ENCODE measurements around the gene GLCCI1. TPM values are rescaled to one million over a fixed set of nuclear protein-coding genes. Genes with fewer than 3 reads are reported as not detected.

Gene GLCCI1
- total and polyA plus RNA-seq, 4 donors, result 1.4 to 5.9 (median 4.3) TPM

DNA sequence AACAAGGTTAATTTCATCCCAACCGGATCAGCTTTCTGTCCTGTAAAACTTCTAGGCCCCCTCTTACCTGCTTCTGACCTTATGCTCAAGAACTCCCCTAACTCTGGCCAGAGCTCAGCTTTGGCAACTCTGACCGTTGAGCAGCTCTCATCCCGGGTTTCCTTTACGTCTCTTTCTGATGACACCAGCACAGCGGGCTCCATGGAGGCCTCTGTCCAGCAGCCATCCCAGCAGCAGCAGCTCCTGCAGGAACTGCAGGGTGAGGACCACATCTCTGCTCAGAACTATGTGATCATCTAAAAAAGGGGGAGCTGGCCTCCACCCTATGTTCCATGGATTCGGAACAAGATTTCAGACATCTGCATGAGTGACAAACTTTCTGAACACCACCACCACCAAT is 117.6 kb downstream of the GLCCI1 start:
- Histone ChIP-seq H3K36me3 (ENCODE audit: control insufficient read depth in 4 of 4, insufficient read depth in 3 of 4, low read depth in 1 of 4, low read length in 3 of 4) (peaks cover 0 to 4% (median 1%) of the 10 kb centered on the region in 4 donors), H3K4me1 (ENCODE audit: control insufficient read depth in 4 of 4, insufficient read depth in 4 of 4, low read length in 3 of 4) (no peaks in the 10 kb centered on the region), H3K27ac (ENCODE audit: low read depth in 1 of 2, low read length in 2 of 2) (no peak overlapping the region), H3K9ac (ENCODE audit: low read depth in 1 of 2, low read length in 2 of 2) (no peak overlapping the region), H3K9me3 (ENCODE audit: control insufficient read depth in 4 of 4, low read length in 3 of 4) (no peaks in the 10 kb centered on the region), H3K4me3 (ENCODE audit: low read depth in 1 of 3, low read length in 3 of 3) (no peak overlapping the region), H3K27me3 (ENCODE audit: control insufficient read depth in 4 of 4, insufficient read depth in 4 of 4, low read length in 3 of 4) (no peaks in the 10 kb centered on the region)
- DNase-seq (ENCODE audit: low spot score), result no peak
- TF ChIP-seq, protein P1, sequence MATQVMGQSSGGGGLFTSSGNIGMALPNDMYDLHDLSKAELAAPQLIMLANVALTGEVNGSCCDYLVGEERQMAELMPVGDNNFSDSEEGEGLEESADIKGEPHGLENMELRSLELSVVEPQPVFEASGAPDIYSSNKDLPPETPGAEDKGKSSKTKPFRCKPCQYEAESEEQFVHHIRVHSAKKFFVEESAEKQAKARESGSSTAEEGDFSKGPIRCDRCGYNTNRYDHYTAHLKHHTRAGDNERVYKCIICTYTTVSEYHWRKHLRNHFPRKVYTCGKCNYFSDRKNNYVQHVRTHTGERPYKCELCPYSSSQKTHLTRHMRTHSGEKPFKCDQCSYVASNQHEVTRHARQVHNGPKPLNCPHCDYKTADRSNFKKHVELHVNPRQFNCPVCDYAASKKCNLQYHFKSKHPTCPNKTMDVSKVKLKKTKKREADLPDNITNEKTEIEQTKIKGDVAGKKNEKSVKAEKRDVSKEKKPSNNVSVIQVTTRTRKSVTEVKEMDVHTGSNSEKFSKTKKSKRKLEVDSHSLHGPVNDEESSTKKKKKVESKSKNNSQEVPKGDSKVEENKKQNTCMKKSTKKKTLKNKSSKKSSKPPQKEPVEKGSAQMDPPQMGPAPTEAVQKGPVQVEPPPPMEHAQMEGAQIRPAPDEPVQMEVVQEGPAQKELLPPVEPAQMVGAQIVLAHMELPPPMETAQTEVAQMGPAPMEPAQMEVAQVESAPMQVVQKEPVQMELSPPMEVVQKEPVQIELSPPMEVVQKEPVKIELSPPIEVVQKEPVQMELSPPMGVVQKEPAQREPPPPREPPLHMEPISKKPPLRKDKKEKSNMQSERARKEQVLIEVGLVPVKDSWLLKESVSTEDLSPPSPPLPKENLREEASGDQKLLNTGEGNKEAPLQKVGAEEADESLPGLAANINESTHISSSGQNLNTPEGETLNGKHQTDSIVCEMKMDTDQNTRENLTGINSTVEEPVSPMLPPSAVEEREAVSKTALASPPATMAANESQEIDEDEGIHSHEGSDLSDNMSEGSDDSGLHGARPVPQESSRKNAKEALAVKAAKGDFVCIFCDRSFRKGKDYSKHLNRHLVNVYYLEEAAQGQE (IDR thresholded peaks at IDR 0.05), result no peak
- TF ChIP-seq EGR1 (IDR thresholded peaks at IDR 0.05; ENCODE audit: low read depth in 2 of 2) (no peak), RXRA (IDR thresholded peaks at IDR 0.05) (no peak), MAX (IDR thresholded peaks at IDR 0.05) (no peak), FOXA1 (IDR thresholded peaks at IDR 0.05) (no peak), TAF1 (conservative IDR thresholded peaks at IDR 0.05) (no peak), NR2F2 (IDR thresholded peaks at IDR 0.05) (no peak), RAD21 (IDR thresholded peaks at IDR 0.05) (no peak), JUND (IDR thresholded peaks at IDR 0.05) (no peak), CTCF (IDR thresholded peaks at IDR 0.05; ENCODE audit: low read depth, low read length, missing input control) (no peak), GABPA (IDR thresholded peaks at IDR 0.05 in 1 of 2, conservative IDR thresholded peaks at IDR 0.05 in 1 of 2) (no peak), YY1 (IDR thresholded peaks at IDR 0.05) (no peak), HNF4G (IDR thresholded peaks at IDR 0.05) (no peak), FOXA2 (IDR thresholded peaks at IDR 0.05) (no peak)
- WGBS, result 95% methylated on average over 6 of the region's 6 CpGs

DNA sequence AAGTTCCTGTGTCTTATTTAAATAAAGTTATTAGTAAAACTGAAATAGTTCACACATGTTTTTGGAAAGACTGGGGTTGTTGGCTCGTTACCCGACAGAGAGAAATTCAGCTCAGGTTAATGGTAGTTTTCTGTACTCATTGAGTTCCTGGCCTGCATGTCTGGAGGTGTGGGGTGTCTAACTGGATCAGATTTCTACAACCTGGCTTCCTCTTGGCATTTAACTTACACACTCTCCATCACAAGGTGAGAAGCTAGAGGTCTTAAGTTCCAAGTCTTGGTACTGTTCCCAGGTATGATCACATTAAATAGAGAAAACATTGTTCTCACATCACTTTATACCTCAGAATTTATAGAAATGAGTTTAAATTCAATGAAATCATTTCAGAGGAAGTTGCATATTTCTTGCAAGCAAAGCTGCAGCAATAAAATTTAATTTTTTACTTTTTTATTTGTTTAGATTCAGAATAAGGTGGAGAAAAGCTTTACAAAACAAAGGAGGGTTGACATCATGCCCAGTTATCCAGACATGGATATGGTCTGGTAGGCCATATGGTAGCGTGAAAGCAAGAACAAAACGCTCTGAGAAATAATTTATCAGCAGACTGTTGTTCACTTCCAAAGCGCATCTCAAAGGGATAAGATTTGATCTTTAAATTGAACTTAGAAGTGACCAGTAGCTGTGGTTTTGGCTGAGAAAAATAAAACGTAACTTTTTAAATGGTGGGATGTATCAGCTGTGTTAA is 120.6 kb downstream of the GLCCI1 start:
- TF ChIP-seq HNF4G (IDR thresholded peaks at IDR 0.05), result no peak
- no peak for TF ChIP-seq RXRA (IDR thresholded peaks at IDR 0.05)
- TF ChIP-seq SP1 (IDR thresholded peaks at IDR 0.05), result no peak
- no peak for TF ChIP-seq GABPA (IDR thresholded peaks at IDR 0.05 in 1 of 2, conservative IDR thresholded peaks at IDR 0.05 in 1 of 2)
- TF ChIP-seq, protein P1 (IDR thresholded peaks at IDR 0.05), result no peak
- TF ChIP-seq FOXA2 (IDR thresholded peaks at IDR 0.05), result no peak
- TF ChIP-seq RAD21 (IDR thresholded peaks at IDR 0.05), result no peak
- TF ChIP-seq HNF4A (conservative IDR thresholded peaks at IDR 0.05), result no peak
- TF ChIP-seq ZBTB33 (IDR thresholded peaks at IDR 0.05), result no peak
- WGBS, result 98% methylated on average over 6 of the region's 6 CpGs
- no peaks in the 10 kb centered on the region for H3K27me3 ChIP-seq (ENCODE audit: control insufficient read depth in 4 of 4, insufficient read depth in 4 of 4, low read length in 3 of 4)
- no peak for DNase-seq (ENCODE audit: low spot score)
- H3K4me3 ChIP-seq (ENCODE audit: low read depth in 1 of 3, low read length in 3 of 3), result no peak overlapping the region
- peaks cover 0 to 4% (median 1%) of the 10 kb centered on the region in 4 donors for H3K36me3 ChIP-seq (ENCODE audit: control insufficient read depth in 4 of 4, insufficient read depth in 3 of 4, low read depth in 1 of 4, low read length in 3 of 4)
- no peaks in the 10 kb centered on the region for H3K9me3 ChIP-seq (ENCODE audit: control insufficient read depth in 4 of 4, low read length in 3 of 4)
- no peak overlapping the region for H3K27ac ChIP-seq (ENCODE audit: low read depth in 1 of 2, low read length in 2 of 2)
- no peak overlapping the region for H3K9ac ChIP-seq (ENCODE audit: low read depth in 1 of 2, low read length in 2 of 2)
- H3K4me1 ChIP-seq (ENCODE audit: control insufficient read depth in 4 of 4, insufficient read depth in 4 of 4, low read length in 3 of 4), result peaks cover 0 to 12% (median 10%) of the 10 kb centered on the region in 4 donors

All from liver (tissue), 9 donors.